DMS53 (cell line): ENCODE measurements around the gene LYRM2.
"Not testable (repeated sequence)": the region's sequence is repeated elsewhere in the genome, so short reads cannot be mapped to it uniquely, and the experiment has no call there.

ENCODE experiments used
- DNase-seq: peaks from one replicate; lab custom pipeline; 2025; lab: John Stamatoyannopoulos, UW

Gene LYRM2

DNA sequence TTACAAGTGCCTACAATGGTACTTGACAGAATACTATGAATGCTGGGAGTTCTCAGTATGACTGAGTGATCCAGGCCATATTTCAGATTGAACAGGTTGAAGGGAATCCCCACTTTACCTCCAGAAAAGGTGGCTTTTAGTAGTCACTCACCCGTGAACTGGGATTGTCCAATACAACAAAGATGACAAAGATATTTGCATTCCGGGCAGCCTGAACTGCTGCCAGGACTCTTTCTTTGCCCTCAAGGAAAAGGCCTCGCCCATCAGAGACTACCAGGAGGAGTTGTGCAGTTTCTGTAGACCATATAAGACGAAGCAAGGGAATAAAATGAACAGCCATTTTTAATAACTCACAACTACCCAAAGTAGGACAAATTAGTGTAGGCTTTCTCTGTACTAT is 6.3 kb upstream of the LYRM2 start:
- peak; percentile 42 for DNase-seq

DNA sequence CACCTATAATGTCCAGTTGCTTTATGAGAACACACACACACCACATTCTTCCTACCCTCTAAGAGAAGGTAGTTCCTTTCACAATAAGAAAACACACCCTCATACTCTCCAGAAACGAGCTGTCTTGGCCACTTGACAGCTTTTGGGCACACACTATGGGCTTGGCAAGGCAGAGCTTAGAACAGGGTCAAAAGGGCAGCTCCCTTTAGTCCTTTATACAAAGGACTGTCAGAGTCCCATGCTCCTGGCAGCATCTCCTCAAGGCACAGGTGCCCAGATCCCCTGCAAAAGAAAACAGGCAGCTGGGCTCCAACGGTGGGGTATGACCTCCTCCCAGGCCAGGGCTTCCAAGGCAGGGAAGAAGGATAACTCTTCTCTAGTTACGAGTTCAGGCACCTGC is 4.9 kb upstream of the LYRM2 start:
- no peak for DNase-seq

DNA sequence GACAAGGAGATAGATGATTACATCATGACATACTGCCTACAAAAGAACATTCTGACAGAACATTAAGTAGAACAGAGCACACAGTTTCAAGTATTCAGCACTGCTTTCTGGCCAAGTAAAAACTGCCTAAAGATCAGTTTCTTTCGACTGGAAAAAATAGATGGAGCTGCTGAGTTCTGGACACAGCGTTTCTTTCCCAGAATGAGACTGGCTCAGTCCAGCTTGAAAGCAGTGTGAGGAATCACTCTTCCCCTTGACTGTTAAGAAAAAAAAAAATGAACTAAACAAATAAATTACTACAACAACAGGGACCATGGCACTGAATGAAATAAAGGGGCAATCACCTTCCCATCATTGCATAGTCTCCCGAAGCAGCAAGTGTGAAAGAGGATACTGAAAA is 4.4 kb upstream of the LYRM2 start:
- DNase-seq: no peak

- DNase-seq: not testable (repeated sequence)
Measured at GRCh38 chr6:89641581-89641980, 3.0 kb upstream of the LYRM2 start.

- DNase-seq: no peak
Measured at GRCh38 chr6:89640804-89641203, 2.3 kb upstream of the LYRM2 start.

DNA sequence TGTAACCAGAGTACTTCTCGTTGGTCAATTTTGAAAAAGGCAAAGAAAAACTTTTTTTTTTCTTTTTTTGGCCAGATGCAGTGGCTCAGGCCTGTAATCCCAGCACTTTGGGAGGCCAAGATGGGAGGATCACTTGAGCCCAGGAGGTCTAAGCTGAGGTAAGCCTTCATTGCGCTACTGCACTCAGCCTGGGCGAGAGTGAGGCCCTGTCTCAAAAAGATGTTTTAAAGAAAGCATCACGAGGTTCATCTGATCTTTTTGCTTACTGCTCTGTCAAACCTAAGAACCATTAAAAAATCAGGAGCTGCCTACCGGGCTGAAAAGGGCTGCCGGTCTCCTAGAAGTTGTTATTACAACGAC is 607 bp downstream of the LYRM2 start:
- DNase-seq: no peak

GRCh38 chr6:89636412-89636811 is 2.1 kb downstream of the LYRM2 start:
- not testable (repeated sequence) for DNase-seq

DNA sequence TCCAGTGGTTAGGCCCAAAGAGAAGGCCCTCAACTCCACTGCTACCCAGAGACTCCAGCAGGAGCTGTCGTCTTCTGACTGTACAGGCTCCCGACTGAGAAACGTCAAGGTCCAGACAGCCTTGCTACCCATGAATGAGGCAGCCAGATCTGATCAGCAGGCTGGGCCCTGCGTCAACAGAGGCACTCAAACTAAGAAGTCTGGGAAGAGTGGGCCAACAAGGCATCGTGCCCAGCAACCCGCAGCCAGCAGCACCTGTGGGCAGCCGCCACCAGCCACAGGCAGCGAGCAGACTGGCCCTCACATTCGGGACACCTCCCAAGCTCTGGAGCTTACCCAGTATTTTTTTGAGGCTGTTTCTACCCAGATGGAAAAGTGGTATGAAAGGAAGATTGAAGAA is 8.1 kb downstream of the LYRM2 start:
- DNase-seq: no peak

GRCh38 chr6:89623749-89624148 is 14.8 kb downstream of the LYRM2 start:
- no peak for DNase-seq

- DNase-seq: no peak
Measured at GRCh38 chr6:89619567-89619966, 19.0 kb downstream of the LYRM2 start.

GRCh38 chr6:89618026-89618425 is 20.5 kb downstream of the LYRM2 start:
- no peak for DNase-seq

GRCh38 chr6:89616531-89616930 is 22.0 kb downstream of the LYRM2 start:
- no peak for DNase-seq

DNA sequence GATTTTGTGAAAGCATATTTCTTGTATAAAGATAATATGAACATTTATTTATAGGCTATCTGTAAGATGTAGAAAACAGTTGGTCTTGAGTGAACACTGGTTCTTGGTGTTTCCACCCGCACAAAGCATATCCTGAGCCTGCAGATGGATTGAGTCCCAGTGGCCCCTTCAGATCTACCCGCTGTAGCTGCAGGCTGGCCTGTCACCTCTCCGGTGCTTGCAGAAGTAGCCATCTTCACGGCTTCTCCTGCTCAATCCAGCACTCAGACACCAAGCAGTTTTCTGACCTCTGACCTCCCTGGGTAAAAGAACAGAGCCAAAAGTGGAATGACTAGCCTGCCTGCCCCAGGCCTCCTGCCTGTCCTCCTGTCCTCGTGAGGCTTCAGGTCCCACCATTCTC is 22.7 kb downstream of the LYRM2 start:
- DNase-seq: no peak

GRCh38 chr6:89613790-89614189 is 24.8 kb downstream of the LYRM2 start:
- no peak for DNase-seq

- no peak for DNase-seq
Measured at GRCh38 chr6:89612121-89612520, 26.4 kb downstream of the LYRM2 start.

DNA sequence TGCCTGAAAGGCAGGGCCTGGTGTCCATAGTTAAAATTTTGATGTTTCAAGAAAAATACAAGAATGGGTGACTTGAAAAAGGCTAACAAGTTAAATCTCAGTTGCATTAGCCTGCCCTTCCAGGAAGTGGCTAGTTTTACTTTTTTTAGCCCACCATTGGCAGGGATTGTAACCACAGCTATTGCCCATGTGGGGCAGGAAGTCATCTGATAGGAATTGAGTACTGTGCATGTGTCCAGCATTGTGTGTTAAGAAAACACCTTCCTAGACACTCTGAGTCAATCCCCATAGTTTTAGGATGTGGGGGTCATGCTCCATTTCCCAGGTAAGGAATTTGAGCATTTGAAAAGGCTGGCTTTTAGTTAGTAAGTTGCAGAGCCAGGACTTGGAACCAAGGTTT is 26.9 kb downstream of the LYRM2 start:
- no peak for DNase-seq

GRCh38 chr6:89610149-89610642 is 28.4 kb downstream of the LYRM2 start:
- DNase-seq: peak; percentile 75

GRCh38 chr6:89605861-89606260 is 32.7 kb downstream of the LYRM2 start:
- no peak for DNase-seq

DNA sequence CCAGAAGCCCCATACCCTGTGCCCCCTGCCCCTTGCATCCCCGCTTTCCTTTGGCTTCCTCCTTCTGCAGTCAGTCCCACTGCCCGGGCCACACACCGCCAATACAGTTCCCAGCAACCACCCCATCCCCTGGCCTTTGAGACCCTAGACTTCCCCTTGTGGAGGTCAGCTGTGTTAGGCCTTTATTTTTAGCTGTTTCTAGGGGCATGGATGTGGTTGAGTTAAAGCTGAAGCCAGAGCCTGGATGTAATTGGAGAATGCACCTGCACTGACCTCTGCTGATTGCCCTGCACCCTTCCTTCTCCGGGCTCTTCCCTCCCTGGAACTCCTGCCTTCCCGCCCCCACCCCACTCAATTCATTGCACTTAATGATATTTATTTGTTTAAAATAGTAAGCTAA is 33.9 kb downstream of the LYRM2 start:
- no peak for DNase-seq

DNA sequence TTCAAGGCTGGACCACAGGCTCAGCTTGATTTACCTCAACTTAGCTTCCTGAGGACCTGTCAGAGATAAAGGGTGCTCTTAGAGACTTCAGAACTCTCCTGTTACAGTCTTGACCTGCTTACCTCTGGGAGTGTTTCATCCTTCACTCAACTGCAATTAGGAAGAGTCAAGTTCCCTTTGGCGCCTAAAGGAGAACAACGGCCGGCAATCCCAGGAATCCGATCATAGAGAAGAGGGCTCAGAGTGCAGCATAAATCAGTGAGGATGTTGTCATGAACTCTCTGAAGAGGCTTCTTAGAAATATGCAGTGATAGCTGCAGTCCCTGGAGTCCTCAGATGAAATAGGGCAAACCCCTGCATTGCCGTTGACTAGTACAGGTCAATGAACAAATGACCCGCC is 36.4 kb downstream of the LYRM2 start:
- no peak for DNase-seq

DNA sequence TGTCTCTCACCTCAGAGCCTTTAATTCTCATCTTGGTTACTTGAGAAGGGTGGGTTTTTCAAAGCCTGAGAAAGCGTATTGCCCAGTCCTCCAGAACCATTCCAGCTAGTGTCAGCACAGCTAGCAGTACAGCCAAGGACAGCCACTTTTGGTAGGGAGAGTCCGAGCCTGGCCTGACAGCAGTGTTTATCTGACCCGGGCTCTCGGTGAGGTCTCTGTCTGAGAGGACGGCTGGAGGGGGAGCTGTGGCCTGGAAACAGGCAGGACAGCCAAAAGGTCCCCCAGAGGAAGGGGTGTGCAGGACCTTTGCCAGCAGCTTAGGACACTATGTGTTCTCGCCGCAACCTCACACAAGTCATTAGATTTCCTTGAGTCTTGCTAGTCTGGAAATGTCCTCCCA is 38.8 kb downstream of the LYRM2 start:
- DNase-seq: no peak

DNA sequence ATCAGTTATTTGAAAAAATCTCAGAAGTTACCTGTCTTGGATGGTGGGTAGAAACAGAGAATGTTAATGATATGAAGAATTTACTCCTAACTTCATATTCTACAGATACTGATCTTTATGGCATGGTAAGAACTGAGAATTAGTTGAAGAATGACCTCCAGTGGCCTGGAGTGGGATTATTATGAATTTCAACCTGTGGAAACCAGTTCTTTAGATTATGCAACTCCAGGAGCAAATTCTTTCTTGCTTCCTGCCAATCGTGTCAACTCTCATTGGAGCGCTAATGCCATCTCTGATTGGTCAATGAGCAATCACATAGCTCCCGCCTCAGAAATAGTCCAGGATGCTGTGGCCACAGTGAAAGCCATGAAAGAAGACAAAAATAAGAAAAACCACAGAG is 40.6 kb downstream of the LYRM2 start:
- DNase-seq: peak; percentile 75

DNA sequence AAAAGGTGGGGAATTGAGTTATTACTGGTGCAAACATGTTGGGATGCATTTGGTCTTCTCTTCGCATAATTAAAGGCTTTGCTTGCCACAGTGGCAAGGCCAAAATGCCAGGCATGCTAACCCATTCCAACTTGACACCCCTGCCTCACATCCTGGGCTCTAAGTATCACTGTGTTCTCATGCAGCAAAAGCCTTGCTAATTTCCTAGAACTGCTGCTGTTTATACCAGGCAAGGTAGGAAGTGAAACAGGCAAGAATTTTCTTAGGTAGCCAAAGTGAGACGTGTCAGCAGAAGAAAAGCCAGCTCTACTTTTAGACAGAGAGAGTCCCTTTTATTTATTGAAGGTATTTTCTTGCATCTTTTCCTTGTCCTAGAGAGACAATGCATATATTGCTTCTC is 41.2 kb downstream of the LYRM2 start:
- no peak for DNase-seq

- DNase-seq: no peak
Measured at GRCh38 chr6:89596484-89596883, 42.1 kb downstream of the LYRM2 start.

- DNase-seq: peak; percentile 5
Measured at GRCh38 chr6:89596056-89596455, 42.5 kb downstream of the LYRM2 start.
